A375 (cell line): ENCODE results near the gene TLE4. TPM values are rescaled to one million over a fixed set of nuclear protein-coding genes. Genes with fewer than 3 reads are reported as not detected.

Source experiments
- total RNA-seq: library from RNA; depleted of rRNA; stranded (reverse); fragments of >200 nt; shearing (Covaris generic); gene quantifications from 2 replicates; pipeline ENCODE4 v1.2.3, GENCODE V29; 2014; rRNA removed

Gene TLE4
- total RNA-seq: 77.1 and 88.2 TPM in 2 replicates

GRCh38 chr9:79571309-79572031 lies at the start of gene TLE4:
Gene TLE4 (plus strand): TSS chr9:79571965. CDS start chr9:79572791, 826 bp downstream.

